A172 (cell line): ENCODE results near the gene GPR18. TPM values are rescaled to one million over a fixed set of nuclear protein-coding genes. Genes with fewer than 3 reads are reported as not detected.

Experiments
- DNase-seq: peaks from one replicate; pipeline ENCODE4 v3.0.0-alpha.2; 2015; ENCODE audit warnings: low spot score
- total RNA-seq: library from RNA; depleted of rRNA; stranded (reverse); fragments of >200 nt; shearing (Covaris generic); gene quantifications from 2 replicates; pipeline ENCODE4 v1.2.3, GENCODE V29; 2014; rRNA removed

GPR18 gene
- not detected in 2 replicates for total RNA-seq

- no peak for DNase-seq
Observed at GRCh38 chr13:99258210-99258860, at the start of gene GPR18. Gene GPR18, minus strand, starts transcription at chr13:99258379. Its CDS starts 2,507 bp downstream, at chr13:99255872.

- DNase-seq, result peak; percentile 61
Observed at GRCh38 chr13:99307648-99308339, 49.6 kb upstream of the GPR18 start.

DNA sequence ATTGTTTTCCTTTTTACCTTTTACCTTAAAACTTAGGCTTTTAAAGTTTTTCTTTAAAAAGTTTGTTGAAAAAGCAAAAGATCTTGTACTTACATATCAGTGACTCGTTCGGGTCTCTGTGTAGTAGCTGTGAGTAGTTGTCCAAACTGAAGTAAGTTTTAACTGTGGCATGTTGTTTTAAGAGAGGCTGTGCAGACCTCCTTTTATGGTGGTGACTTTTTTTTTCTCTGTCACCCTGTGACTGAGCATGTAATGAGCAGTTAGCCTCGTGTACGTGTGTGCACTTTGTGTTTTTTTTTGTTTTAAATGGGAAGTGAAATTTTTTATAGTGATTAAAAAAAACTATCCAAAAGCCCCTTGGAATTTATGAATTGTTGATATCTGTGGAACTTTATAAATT is 49.1 kb upstream of the GPR18 start, which contains the start of gene GPR183:
Gene GPR183 (minus strand): TSS at position 153 of the 400 bp plus-strand sequence. CDS start 11,254 bp downstream, outside the sequence.
- DNase-seq, result no peak

GRCh38 chr13:99305566-99305965 is 47.4 kb upstream of the GPR18 start:
- no peak for DNase-seq

DNA sequence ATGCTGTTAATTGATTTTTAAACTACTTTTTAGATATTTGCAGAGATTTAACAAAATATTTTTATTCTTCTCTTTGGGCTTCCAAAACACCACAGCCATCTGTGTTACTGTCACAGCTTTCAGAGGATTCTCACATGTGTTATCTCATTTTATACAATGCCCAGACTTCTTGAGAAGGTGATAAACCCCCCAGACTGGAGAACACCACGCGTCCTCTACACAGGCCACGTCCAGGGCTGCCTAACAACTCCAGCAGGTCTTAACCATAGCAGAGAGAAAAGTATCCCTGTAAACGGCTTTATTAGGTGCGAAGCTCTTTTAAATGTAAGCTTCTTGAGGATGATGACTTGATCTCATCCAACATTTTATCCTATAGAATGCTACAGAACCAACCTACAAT is 47.0 kb upstream of the GPR18 start:
- no peak for DNase-seq

DNA sequence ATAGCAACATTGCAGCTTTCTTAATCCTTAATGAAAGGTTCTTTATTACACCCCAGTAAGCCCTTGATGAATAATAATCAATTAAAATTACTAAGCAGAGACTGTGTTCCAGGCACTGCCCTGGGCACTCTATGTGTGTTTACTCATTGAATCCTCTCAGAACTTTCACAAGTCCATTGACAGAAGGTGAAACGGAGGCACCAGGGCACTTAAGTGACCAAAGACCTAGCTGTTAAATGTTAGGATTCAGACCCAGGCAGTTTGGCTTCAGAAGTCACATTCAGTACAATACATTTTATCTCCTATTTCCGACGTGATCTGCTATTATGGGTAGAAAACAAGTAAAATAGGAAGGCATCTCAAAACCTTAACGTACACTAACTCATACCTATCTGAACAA is 46.4 kb upstream of the GPR18 start:
- DNase-seq, result no peak

- DNase-seq, result no peak
Observed at GRCh38 chr13:99303863-99304521, 45.8 kb upstream of the GPR18 start.

DNA sequence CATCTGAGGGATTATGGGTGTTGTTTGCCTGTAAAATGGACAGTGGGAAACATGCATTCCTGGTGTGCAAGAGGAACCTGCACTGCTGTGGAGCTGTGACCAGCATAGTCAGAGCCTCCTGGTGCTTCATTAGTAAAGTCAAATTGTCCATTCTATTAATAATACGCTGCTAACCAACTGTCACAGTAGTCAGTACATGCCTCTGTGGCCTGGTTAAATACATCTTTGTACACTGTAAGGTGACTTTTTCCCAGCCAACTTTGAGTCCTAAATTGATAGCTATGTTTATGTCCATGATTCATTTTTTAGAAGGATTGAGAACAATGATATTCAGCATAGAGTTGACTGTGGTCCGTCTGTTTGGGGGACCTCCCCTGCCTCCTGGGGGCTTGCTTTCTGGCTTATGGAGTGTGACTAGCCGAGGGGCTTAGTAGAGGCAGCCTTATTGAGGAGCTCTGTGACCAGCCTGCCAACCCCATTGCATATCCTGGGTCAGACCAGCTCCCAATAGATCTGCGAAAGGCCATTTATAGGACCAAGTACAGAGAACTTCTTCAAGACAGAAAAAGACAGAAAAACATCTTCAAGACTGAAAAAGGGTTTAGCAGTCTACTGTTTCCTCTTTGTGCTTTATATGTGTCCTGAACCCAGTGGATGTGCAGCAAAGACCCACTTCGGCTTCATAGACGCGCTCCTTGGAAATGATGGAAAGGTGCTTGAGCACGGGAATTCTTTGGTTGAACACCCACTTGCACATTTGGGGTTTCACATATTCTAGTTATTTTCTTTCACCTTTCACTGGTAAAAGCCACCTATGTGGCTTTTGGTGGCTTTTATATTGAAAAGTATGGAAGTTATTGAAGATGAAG is 44.7 kb upstream of the GPR18 start:
- no peak for DNase-seq

- no peak for DNase-seq
Observed at GRCh38 chr13:99301913-99302636, 43.9 kb upstream of the GPR18 start.

GRCh38 chr13:99301056-99301838 is 43.1 kb upstream of the GPR18 start:
- no peak for DNase-seq

- no peak for DNase-seq
Observed at GRCh38 chr13:99299920-99300341, 41.8 kb upstream of the GPR18 start.

DNA sequence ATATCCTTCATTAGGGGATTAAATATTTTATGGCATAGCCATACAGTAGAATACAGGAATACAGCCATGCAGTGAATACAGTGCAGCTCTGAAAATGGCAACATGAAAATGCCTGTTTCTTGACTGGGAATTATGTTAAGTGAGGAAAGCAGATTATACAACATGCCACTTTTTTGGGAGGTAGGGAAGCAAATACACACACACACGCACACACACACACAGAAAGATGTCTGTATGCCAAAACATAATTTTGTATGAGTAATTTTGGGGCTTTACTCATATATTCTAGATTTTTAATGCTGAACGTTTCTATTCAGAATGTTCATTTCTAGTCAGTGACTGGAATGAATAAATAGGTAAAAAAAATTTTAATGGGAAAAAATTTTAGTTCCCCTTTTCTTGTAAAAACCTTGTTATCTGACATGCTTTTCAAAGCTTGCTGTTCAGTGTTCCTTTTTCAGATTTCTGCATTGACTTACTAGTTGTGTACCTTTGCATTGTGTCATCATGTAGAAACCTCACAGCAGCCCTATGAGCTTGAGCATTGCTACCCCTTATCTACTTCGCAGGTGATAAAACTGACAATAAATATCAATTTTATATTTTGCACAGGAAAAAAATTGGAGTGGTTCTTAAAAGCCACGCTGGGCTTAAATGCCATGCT is 41.2 kb upstream of the GPR18 start:
- DNase-seq, result no peak

GRCh38 chr13:99298056-99298455 is 39.9 kb upstream of the GPR18 start:
- no peak for DNase-seq

DNA sequence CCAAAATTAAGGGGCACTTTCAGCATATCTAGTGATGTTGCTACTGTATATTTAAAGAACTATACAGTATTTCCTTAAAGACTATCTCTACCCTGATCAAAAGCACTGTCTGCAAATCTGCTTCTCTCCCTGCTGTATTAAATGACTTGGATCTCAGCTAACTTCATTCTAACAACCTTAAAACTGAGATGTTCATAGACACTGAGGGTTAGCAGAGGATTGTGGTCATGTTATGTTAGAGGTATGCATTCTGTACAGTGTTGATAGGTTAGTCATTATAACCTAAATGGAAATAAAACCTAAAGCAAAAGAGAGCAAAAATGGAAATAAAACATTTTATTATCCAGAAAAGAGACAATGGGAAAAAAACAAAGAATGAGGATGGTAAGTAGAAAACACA is 39.2 kb upstream of the GPR18 start:
- DNase-seq, result no peak

GRCh38 chr13:99296398-99296797 is 38.2 kb upstream of the GPR18 start:
- no peak for DNase-seq

DNA sequence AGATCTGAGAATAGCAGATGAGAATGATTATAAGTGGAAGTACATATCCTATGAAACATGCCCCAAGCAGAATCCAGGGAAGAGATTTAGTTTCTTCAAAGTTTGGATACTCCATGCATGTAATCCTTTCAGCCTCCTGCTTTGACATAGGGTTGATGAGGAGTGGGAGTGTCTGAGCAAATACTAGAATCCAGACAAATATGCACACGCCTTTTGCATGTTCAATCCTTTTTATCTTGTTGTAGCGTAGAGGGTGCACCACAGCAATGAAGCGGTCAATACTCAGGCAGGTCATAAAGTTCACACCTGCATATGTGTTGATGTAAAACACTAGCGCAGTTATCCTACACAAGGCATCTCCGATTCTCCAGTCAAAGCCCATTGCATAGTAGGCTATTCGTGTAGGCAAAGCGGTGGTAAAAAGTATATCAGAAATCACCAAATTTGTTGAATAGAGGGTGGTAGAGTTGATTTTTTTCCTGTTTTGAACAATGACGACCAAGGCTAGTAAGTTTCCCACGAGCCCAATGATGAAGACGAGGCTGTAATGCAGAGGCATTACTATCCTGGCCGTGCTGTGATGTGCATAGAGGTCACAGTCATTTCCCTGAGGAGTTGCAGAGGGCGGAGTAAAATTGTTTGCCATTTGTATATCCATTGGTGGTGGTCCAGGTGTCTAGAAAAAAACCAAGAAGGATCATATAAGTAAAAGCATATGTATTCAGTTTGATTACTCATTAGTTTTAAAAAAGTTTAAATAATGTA is 37.5 kb upstream of the GPR18 start:
- DNase-seq, result no peak

GRCh38 chr13:99294958-99295357 is 36.8 kb upstream of the GPR18 start:
- DNase-seq, result no peak

DNA sequence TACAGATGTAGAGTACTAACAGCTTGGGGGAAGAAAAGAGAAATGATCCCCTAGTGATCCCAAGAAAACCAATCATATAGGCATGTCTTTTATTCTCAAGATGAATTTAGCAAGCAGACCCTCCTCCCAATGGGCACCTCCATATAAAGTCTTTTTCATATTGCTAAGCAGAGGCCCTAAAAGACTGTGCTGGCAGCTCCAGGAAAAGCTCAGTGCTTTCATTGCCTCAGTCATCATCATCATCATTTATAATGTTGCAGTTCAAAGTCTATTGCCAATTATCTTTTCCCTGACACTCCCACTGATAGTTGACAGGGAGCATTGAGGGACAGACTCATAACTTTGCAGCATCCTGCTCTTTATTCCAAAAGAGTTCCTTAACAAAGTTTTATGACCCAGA is 36.0 kb upstream of the GPR18 start:
- no peak for DNase-seq

DNA sequence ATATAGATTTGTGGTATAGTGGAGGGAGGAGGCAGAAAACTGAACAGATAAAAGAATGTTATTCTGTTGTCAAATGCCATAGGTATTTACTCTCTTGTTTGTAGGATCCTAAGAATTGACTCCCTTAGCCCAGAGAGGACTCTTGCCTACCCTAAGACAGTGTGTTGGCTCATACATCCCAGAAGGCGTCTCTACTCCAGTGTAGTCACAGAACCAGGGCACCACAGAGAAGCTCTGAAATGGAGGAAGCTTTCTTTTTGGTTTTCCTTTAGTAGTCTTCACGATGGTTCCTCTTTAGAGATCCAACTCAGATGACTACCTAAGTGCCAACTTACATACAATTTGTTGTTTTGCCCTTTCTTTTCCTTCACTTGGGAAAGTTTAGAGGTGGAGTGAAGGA is 35.0 kb upstream of the GPR18 start:
- DNase-seq, result no peak
